Muscle layer of colon (tissue), 2 donors: ENCODE data around the gene BBOX1.

Experiments used
- H3K27ac ChIP-seq: one replicate; pipeline ENCODE4 v1.7.0; 2013; ENCODE audit warnings: low read depth, mild to moderate bottlenecking, low read length, moderate library complexity
- H3K27me3 ChIP-seq, 2 donors: one replicate each; pipeline ENCODE4 v1.7.0; 2013; ENCODE audit warnings: low read length in 2 of 2, mild to moderate bottlenecking in 2 of 2; ENCODE audit not compliant: insufficient read depth in 2 of 2, control insufficient read depth in 1 of 2
- H3K36me3 ChIP-seq: one replicate; pipeline ENCODE4 v1.7.0; 2013; ENCODE audit warnings: mild to moderate bottlenecking, low read length; ENCODE audit not compliant: insufficient read depth
- H3K4me1 ChIP-seq: one replicate; pipeline ENCODE4 v1.7.0; 2013; ENCODE audit warnings: mild to moderate bottlenecking, low read length; ENCODE audit not compliant: insufficient read depth
- H3K4me3 ChIP-seq, 2 donors: one replicate each; pipeline ENCODE4 v1.7.0; 2013; ENCODE audit warnings: low read length in 2 of 2, low read depth in 1 of 2, mild to moderate bottlenecking in 1 of 2, moderate library complexity in 1 of 2
- H3K9ac ChIP-seq: one replicate; pipeline ENCODE4 v1.7.0; 2013; ENCODE audit warnings: low read length
- H3K9me3 ChIP-seq: one replicate; pipeline ENCODE4 v1.7.0; 2013; ENCODE audit warnings: mild to moderate bottlenecking, low read length
- donor health status: abdominal sarcoma.
- donor health status: Adenocarcinoma of cecum.

BBOX1 gene

DNA sequence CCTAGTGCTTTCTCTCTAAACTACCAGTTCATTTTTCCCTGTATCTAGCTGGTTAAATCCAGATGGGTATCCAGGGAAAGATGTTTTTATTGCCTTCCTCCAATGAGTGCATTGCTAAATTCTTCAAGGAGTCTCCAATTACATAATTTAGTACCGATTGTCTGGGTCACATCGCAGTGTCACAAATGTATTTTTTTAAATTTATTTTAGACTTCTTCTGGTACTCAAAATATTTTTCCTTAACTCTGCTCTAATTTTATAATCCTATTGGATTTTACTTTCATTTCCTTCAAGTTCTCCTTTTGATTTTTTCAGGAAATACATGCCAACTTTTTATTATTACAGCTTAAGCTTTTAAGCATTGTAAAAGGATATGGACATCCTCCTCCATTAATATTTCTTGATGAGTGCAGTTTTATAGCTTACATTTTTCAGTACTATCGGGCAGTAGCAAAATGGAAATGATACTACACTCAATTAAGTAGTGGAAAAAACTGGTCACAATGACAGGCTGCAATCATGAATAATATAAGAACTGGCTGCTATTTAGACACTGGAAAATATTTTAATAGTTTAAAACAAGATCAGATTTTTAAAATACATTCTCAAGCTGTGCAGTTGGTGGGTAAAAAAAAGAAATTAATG is 20.3 kb downstream of the BBOX1 start:
- Histone ChIP-seq H3K36me3 (no peaks in the 10 kb centered on the region), H3K9me3 (no peaks in the 10 kb centered on the region), H3K27me3 (no peaks in the 10 kb centered on the region), H3K4me1 (peaks cover 11% of the 10 kb centered on the region), H3K27ac (no peak overlapping the region), H3K4me3 (no peak overlapping the region), H3K9ac (no peak overlapping the region)

DNA sequence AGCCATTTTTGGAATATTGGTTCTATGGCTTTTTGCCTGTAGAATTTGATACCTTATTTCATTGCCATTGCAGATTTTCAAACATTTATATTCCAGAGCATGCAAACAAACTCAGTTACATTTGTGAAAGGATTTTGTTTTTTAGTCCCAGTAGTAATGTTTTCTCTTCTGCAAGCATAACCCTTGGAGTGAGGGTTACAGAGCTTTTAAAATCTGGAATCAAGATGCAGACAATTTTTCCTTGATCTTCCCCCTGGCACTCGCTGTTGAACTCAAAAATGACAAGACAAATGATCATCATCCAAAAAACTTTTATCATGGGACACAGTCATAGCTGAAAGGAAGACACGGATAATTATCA is 20.8 kb downstream of the BBOX1 start:
- Histone ChIP-seq H3K27me3 (no peaks in the 10 kb centered on the region), H3K9ac (no peak overlapping the region), H3K4me1 (peaks cover 11% of the 10 kb centered on the region), H3K4me3 (no peak overlapping the region), H3K36me3 (no peaks in the 10 kb centered on the region), H3K27ac (no peak overlapping the region), H3K9me3 (no peaks in the 10 kb centered on the region)

DNA sequence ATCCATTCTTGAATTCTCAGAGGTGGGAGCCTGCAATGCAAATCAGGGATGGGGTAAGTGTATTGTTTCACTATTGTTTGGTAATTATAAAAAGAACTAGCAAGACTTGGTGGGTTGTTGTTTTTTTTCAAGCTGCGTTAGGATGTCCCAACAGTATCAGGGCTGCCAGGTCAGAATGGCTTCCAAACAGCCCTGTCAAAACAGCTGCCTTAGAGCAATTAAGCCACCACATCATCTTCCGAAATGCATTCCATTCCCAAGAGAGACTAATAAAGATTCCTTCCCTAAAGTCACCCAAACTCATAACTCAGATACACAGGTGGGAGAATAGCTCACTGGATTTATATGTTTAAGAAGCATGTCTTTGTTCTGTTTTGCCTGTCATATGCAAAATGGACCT is 23.5 kb downstream of the BBOX1 start:
- Histone ChIP-seq H3K4me3 (no peak overlapping the region), H3K9me3 (no peaks in the 10 kb centered on the region), H3K27me3 (no peaks in the 10 kb centered on the region), H3K9ac (no peak overlapping the region), H3K4me1 (peaks cover 11% of the 10 kb centered on the region), H3K27ac (no peak overlapping the region), H3K36me3 (no peaks in the 10 kb centered on the region)

DNA sequence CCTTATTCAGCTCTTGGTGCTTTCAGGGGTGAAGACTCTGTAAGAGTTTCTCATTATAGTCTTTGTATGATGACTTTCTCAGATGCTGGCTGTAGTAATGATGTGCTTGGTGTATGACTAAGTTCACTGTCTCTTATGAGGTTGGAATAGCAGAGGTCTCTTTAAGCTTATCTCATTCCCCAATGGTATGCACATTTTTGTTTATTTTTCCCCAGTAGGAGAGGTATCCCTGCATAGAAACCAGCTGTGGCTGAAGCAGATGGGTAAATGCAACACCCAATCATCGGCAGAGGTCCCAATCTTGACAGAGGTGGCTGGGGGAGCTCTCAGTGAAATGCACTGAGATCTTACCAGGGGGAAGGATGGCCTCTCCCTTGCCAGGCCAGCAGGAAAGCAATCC is 34.6 kb downstream of the BBOX1 start:
- Histone ChIP-seq H3K36me3 (no peaks in the 10 kb centered on the region), H3K27ac (peak overlapping the region; percentile 13), H3K4me1 (peaks cover 21% of the 10 kb centered on the region), H3K9ac (no peak overlapping the region), H3K4me3 (no peak overlapping the region), H3K9me3 (no peaks in the 10 kb centered on the region), H3K27me3 (no peaks in the 10 kb centered on the region)

DNA sequence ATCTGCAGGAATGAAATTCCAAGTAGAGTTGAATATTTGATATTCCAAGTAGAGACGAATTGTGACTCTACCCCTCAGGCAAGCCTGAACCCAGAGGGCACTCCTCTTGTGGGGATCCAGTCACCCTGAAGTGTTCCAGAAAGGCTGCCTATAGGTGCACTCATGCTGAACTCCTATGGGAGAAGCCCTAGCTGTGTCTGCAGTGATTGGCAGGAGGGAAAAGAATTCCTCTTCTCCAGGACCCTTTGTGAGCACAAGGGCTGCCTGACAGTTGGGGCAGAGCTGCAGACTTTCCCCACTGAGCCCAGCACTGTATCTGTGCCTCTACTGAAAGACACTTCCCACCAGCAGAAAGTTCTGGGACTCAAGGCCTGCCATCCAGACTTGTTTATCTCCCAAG is 35.0 kb downstream of the BBOX1 start:
- Histone ChIP-seq H3K4me1 (peaks cover 21% of the 10 kb centered on the region), H3K9me3 (no peaks in the 10 kb centered on the region), H3K9ac (no peak overlapping the region), H3K27ac (peak overlapping the region; percentile 49), H3K4me3 (no peak overlapping the region), H3K36me3 (no peaks in the 10 kb centered on the region), H3K27me3 (no peaks in the 10 kb centered on the region)

DNA sequence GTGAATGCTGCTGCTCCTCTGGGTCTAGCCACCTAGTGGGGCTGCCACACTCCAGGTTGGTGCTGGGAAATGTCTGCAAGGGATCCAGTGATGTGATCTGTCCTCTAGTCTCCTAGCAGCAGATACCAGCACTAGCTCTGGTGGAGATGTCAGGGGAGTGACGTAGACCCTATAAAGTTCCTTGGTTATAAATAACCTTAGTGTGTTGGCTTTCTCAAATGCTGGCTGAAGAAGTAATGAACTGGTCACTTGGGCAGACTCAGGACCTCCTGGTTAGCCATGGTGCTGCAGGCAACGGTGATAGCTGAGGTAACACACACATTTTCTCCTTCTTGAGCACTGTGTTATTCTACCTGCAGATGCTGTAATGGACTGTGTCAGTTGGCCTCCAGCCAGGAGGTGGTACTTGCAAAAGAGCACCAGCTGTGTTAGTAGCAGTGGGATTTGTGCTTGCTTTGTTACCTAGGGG is 35.5 kb downstream of the BBOX1 start:
- H3K27ac ChIP-seq: peak overlapping the region; percentile 49
- no peaks in the 10 kb centered on the region for H3K9me3 ChIP-seq
- H3K4me3 ChIP-seq: no peak overlapping the region
- no peaks in the 10 kb centered on the region for H3K36me3 ChIP-seq
- H3K9ac ChIP-seq: no peak overlapping the region
- H3K4me1 ChIP-seq: peaks cover 21% of the 10 kb centered on the region
- no peaks in the 10 kb centered on the region for H3K27me3 ChIP-seq

DNA sequence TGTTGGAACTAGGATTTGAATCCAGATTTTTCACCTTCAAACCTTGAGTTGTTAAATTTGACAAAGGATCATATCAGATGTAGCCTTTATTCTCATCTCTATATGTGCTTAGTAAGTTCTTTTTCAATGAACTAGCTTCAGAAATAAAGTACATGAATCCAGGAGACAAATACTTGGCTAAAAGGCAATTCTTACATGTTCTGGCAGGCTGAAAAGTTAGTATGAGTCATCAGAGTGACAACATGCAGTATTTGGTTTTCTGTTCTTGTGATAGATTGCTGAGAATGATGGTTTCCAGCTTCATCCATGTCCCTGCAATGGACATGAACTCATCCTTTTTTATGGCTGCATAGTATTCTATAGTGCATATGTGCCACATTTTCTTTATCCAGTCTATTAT is 40.4 kb downstream of the BBOX1 start:
- Histone ChIP-seq H3K27me3 (no peaks in the 10 kb centered on the region), H3K4me3 (no peak overlapping the region), H3K4me1 (peaks cover 31% of the 10 kb centered on the region), H3K27ac (no peak overlapping the region), H3K9ac (no peak overlapping the region), H3K36me3 (no peaks in the 10 kb centered on the region), H3K9me3 (no peaks in the 10 kb centered on the region)

DNA sequence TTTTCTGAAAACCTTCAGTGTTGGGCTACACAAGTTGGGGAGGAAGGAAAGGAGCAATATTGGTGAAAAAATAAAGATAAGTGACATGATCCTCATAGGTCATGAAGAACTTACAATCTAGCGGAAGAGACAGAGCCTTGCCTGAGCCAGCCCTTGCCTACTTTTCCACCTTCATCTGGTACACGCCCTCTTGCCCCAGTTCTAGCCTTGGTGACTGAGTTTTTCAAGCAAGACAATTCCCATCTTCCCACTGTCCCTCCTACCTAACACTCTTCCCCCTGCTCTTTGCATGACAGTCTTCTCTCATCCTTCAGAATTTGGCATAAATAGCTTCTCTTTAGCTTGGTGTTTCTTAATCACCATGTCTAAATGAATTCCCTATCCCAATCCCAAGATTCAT is 42.6 kb downstream of the BBOX1 start:
- Histone ChIP-seq H3K9ac (no peak overlapping the region), H3K9me3 (no peaks in the 10 kb centered on the region), H3K27me3 (no peaks in the 10 kb centered on the region), H3K4me3 (no peak overlapping the region), H3K27ac (no peak overlapping the region), H3K36me3 (no peaks in the 10 kb centered on the region), H3K4me1 (peaks cover 21% of the 10 kb centered on the region)

DNA sequence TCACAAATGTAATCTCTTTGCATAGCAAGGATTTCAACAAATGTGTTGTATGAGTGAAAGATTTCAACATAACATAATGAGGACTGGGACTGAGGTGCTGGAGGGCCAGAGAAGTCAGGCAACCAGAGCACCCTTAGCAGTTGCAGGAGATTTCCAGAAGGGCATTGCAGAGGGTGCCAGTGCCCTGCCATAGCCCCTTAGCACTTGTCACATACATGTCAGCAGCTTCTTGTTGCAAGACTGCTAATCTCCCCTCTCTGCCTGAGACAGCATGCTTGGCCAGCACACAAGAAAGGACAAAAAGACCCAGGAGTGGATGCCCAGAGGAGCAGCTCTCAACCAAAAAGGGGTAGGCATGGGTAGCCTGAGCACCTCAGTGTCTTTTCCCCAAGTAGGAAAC is 43.2 kb downstream of the BBOX1 start:
- Histone ChIP-seq H3K9ac (no peak overlapping the region), H3K9me3 (no peaks in the 10 kb centered on the region), H3K27ac (no peak overlapping the region), H3K27me3 (no peaks in the 10 kb centered on the region), H3K4me3 (no peak overlapping the region), H3K36me3 (no peaks in the 10 kb centered on the region), H3K4me1 (peaks cover 21% of the 10 kb centered on the region)

DNA sequence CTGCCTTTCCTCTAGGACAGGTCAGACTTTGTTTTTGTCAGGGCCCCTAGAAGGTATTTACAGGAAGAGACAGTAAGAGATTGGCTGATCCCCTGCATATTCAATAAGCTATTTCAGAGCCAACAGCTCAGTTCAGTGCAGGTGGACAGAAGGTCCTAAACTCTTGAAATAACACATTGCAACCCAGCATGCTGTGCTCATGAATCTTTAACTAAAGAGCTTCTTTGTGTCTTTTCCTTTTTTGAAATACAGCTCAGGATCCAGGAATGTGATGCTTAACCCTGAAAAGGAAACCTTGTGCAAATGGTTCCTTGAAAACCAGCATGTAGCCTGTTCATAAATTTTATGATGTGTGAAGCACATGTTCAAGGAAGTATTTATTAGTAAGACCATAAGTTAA is 43.9 kb downstream of the BBOX1 start:
- Histone ChIP-seq H3K27ac (no peak overlapping the region), H3K4me1 (peaks cover 21% of the 10 kb centered on the region), H3K36me3 (no peaks in the 10 kb centered on the region), H3K4me3 (no peak overlapping the region), H3K9ac (no peak overlapping the region), H3K27me3 (no peaks in the 10 kb centered on the region), H3K9me3 (no peaks in the 10 kb centered on the region)

DNA sequence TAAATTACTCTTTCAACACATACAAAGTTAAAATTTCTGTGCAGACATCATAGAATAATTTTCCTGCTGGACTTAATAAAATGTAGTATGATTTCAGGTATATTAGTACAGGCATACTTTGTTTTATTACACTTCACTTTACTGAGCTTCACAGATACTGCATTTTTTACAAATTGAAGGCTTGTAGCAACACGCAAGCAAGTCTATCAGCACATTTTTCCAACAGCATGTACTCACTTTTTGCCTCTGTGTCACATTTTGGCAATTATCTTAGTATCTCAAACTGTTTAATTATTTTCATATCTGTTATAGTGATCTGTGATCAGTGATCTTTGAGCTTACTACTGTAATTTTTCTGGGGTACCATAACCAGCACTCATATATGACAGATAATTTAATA is 44.5 kb downstream of the BBOX1 start:
- Histone ChIP-seq H3K4me3 (no peak overlapping the region), H3K4me1 (peaks cover 21% of the 10 kb centered on the region), H3K27ac (no peak overlapping the region), H3K9ac (no peak overlapping the region), H3K9me3 (no peaks in the 10 kb centered on the region), H3K36me3 (no peaks in the 10 kb centered on the region), H3K27me3 (no peaks in the 10 kb centered on the region)

DNA sequence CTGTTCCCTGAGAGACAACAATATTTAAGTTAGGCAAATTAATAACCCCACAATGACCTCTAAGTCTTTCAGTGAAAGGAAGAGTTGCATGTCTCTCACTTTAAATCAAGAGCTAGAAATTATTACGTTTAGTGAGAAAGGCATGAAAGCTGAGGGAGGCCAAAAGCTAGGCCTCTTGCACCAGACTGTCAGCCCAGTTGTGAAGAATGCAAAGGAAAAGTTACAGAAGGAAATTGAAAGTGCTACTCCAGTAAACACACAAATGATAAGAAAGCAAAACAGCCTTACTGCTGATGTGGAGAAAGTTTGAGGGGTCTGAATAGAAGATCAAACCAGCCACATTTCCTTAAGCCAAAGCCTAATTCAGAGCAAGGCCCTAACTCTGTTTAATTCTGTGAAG is 45.0 kb downstream of the BBOX1 start:
- no peak overlapping the region for H3K27ac ChIP-seq

More for the DNA sequence above, 45.0 kb downstream of the BBOX1 start:
- peaks cover 21% of the 10 kb centered on the region for H3K4me1 ChIP-seq
- no peaks in the 10 kb centered on the region for H3K36me3 ChIP-seq
- H3K4me3 ChIP-seq: no peak overlapping the region
- H3K27me3 ChIP-seq: no peaks in the 10 kb centered on the region
- no peak overlapping the region for H3K9ac ChIP-seq
- no peaks in the 10 kb centered on the region for H3K9me3 ChIP-seq
